ENCODE results near the gene HIBADH.

- TF ChIP-seq CTCF (conservative IDR thresholded peaks at IDR 0.05; ENCODE audit: low read depth, low read length): no peak
- TF ChIP-seq CEBPB (IDR thresholded peaks at IDR 0.05; ENCODE audit: low read depth, low read length): no peak
- no peak for TF ChIP-seq SMC3 (IDR thresholded peaks at IDR 0.05; ENCODE audit: low read depth, low read length)
- no peak for TF ChIP-seq POLR2A (IDR thresholded peaks at IDR 0.05; ENCODE audit: low read depth, low read length)
- no peak for TF ChIP-seq MAFK (IDR thresholded peaks at IDR 0.05; ENCODE audit: low read depth, low read length)
Observed at GRCh38 chr7:27608776-27609495, 53.7 kb downstream of the HIBADH start.

Measured in IMR-90 (cell line).